22Rv1 (cell line): Measurements from ENCODE around the gene ATP8B4.

ENCODE experiments used
- H3K27ac ChIP-seq: fragments of 450-650 bp; 2 replicates; pipeline ENCODE4 v1.5.1; 2017
- CTCF ChIP-seq: fragments of 450-650 bp; IDR thresholded peaks from 2 replicates; pipeline ENCODE4 v1.5.1; 2017; ENCODE audit warnings: mild to moderate bottlenecking
- ZFX ChIP-seq: fragments of 450-650 bp; IDR thresholded peaks from 2 replicates; pipeline ENCODE4 v1.6.1; 2017; ENCODE audit warnings: antibody characterized with exemption, borderline replicate concordance

The ATP8B4 gene

GRCh38 chr15:49915822-49916221 lies 203.2 kb downstream of the ATP8B4 start:
- TF ChIP-seq CTCF (no peak), ZFX (no peak)

GRCh38 chr15:49908933-49909295 lies 210.1 kb downstream of the ATP8B4 start:
- TF ChIP-seq CTCF: no peak
- no peak for TF ChIP-seq ZFX
- H3K27ac ChIP-seq: no peak overlapping the region

More at GRCh38 chr15:49915822-49916221, 203.2 kb downstream of the ATP8B4 start:
- no peak overlapping the region for H3K27ac ChIP-seq

GRCh38 chr15:49908236-49908932 lies 210.6 kb downstream of the ATP8B4 start:
- TF ChIP-seq ZFX (no peak), CTCF (no peak)
- no peak overlapping the region for H3K27ac ChIP-seq

GRCh38 chr15:49906966-49907365 lies 212.1 kb downstream of the ATP8B4 start:
- no peak for TF ChIP-seq ZFX
- no peak for TF ChIP-seq CTCF
- H3K27ac ChIP-seq: no peak overlapping the region

- TF ChIP-seq CTCF (no peak), ZFX (no peak)
- no peak overlapping the region for H3K27ac ChIP-seq
Observed at GRCh38 chr15:49905221-49905620, 213.8 kb downstream of the ATP8B4 start.

GRCh38 chr15:49904296-49904695 lies 214.7 kb downstream of the ATP8B4 start:
- no peak for TF ChIP-seq ZFX
- no peak for TF ChIP-seq CTCF
- H3K27ac ChIP-seq: no peak overlapping the region

- TF ChIP-seq CTCF (no peak), ZFX (no peak)
- no peak overlapping the region for H3K27ac ChIP-seq
Observed at GRCh38 chr15:49902685-49903501, 216.1 kb downstream of the ATP8B4 start.
